Bronchial epithelial cell (primary cell): ENCODE measurements around the gene NFAT5. TPM values are rescaled to one million over a fixed set of nuclear protein-coding genes. Genes with fewer than 3 reads are reported as not detected.
A peak's percentile ranks its signal among the peaks of the same experiment; 100 is the strongest.

Experiments
- DNase-seq: peaks from one replicate; pipeline ENCODE4 v3.0.0-alpha.2; 2010; ENCODE audit warnings: low read depth
- FAIRE-seq: peaks from 2 replicates; lab custom pipeline; 2011; peaks lifted over from hg19 to GRCh38; lab: Jason Lieb, UNC
- H3K27me3 ChIP-seq: 2 replicates; pipeline ENCODE4 v1.5.1; 2011; ENCODE audit warnings: low read length; ENCODE audit not compliant: control insufficient read depth, insufficient read depth
- H3K36me3 ChIP-seq: 2 replicates; pipeline ENCODE4 v1.5.1; 2011; ENCODE audit warnings: low read length; ENCODE audit not compliant: control insufficient read depth, insufficient read depth
- H3K4me3 ChIP-seq: 2 replicates; pipeline ENCODE4 v1.5.1; 2011; ENCODE audit warnings: mild to moderate bottlenecking, low read depth, low read length, control low read depth
- total RNA-seq: library from RNA; depleted of rRNA; stranded (reverse); fragments of >200 nt; gene quantifications from 2 replicates; pipeline ENCODE4 v1.2.1, GENCODE V29; 2014
- TF ChIP-seq, protein P1 (sequence below): IDR thresholded peaks from 2 replicates; pipeline ENCODE4 v1.5.1; 2011; ENCODE audit warnings: mild to moderate bottlenecking, moderate library complexity, low read length, control low read depth, inconsistent platforms; ENCODE audit not compliant: insufficient read depth, severe bottlenecking

Gene NFAT5
- total RNA-seq, 1 donor from 2014 or later: 11.1 TPM

GRCh38 chr16:69712277-69712676 lies 146.5 kb downstream of the NFAT5 start:
- peak; percentile 68 for DNase-seq
- TF ChIP-seq, protein P1, sequence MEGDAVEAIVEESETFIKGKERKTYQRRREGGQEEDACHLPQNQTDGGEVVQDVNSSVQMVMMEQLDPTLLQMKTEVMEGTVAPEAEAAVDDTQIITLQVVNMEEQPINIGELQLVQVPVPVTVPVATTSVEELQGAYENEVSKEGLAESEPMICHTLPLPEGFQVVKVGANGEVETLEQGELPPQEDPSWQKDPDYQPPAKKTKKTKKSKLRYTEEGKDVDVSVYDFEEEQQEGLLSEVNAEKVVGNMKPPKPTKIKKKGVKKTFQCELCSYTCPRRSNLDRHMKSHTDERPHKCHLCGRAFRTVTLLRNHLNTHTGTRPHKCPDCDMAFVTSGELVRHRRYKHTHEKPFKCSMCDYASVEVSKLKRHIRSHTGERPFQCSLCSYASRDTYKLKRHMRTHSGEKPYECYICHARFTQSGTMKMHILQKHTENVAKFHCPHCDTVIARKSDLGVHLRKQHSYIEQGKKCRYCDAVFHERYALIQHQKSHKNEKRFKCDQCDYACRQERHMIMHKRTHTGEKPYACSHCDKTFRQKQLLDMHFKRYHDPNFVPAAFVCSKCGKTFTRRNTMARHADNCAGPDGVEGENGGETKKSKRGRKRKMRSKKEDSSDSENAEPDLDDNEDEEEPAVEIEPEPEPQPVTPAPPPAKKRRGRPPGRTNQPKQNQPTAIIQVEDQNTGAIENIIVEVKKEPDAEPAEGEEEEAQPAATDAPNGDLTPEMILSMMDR: no peak
- Histone ChIP-seq H3K27me3 (no peaks in the 10 kb centered on the region), H3K36me3 (peaks cover 6% of the 10 kb centered on the region), H3K4me3 (no peak overlapping the region)
- no peak for FAIRE-seq

- Histone ChIP-seq H3K27me3 (no peaks in the 10 kb centered on the region), H3K36me3 (peaks cover 8% of the 10 kb centered on the region), H3K4me3 (no peak overlapping the region)
- DNase-seq: no peak
- TF ChIP-seq, protein P1: no peak
- FAIRE-seq: no peak
These were observed 147.3 kb downstream of the NFAT5 start for GRCh38 chr16:69712914-69713581.

DNA sequence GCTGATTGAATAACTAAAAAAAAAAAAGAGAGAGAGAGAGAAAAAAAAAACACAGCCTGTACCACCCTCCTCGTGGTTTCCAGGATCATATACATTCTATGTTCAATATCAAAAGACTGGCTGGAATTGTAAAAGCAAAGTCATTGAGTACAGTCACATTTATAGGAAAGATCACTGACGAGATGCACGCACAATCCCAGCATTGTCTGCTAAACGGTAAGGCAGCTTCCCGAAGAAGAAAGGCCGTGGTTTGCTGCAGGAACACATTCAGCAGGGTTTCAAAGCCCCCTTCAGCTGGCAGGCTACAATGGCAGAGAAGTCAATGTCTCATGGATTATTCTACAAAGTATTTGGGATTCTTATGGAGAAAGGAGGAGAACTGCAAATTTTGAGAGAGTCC lies 151.3 kb downstream of the NFAT5 start:
- no peak for DNase-seq
- H3K27me3 ChIP-seq: no peaks in the 10 kb centered on the region
- FAIRE-seq: no peak
- no peak overlapping the region for H3K4me3 ChIP-seq
- H3K36me3 ChIP-seq: peaks cover 16% of the 10 kb centered on the region
- TF ChIP-seq, protein P1: no peak

DNA sequence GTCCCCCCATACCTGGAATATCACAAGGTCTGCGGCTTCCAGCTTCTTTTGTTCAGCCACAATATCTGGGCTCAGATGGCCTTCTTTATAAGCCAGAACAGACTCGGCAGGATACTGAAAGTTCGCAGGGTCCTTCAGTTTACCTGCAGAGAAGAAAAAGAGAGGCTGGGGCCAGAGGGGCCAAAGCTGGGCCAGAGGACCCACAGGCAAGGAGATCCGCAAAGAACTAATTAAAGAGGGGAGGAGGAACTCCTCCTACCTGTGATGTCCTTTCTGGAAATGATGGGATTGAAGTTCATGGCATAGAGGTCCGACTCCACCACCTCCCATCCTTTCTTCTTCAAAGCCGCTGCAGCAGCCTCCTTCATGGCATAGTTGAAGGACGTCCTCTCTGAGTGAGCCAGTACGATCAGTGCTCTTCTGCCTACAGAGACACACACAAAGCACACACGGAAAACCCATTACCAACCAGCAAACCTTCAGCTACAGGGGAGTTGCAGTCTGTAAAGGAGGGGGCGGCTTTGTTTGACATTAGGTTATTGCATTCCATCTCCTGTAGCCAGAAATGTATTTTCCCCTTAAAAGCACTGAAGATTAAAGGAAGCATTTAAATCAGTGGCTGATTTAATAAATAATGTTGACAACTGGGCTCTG lies 152.5 kb downstream of the NFAT5 start:
- FAIRE-seq (no peak), DNase-seq (no peak)
- TF ChIP-seq, protein P1: no peak
- Histone ChIP-seq H3K4me3 (no peak overlapping the region), H3K36me3 (peaks cover 16% of the 10 kb centered on the region), H3K27me3 (no peaks in the 10 kb centered on the region)

DNA sequence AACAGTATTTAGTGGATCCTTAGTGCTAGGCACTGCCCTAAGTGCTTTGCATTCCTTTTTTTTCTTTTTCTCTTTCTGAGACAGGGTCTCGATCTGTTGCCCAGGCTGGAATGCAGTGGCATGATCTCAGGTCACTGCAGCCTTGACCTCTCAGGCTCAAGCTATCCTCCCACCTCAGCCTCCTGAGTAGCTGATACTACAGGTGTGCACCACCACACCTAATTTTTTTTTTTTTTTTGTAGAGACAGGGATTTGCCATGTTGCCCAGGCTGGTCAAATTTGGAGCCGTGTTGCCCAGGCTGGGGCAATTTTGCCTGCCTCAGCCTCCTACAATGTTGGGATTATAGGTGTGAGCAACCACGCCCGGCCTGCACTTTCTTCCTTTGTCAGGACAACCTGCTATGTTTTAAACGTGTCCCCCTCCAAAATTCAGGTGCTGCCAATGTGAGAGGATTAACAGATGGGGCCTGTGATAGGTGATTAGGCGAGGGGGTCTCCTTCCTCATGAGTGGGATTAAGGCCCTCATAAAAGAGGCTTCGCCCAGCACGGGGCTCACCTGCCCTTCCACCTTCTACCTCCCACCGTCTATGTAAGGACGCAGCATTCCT lies 155.2 kb downstream of the NFAT5 start:
- Histone ChIP-seq H3K4me3 (no peak overlapping the region), H3K27me3 (no peaks in the 10 kb centered on the region), H3K36me3 (peaks cover 13% of the 10 kb centered on the region)
- DNase-seq: no peak
- no peak for FAIRE-seq
- TF ChIP-seq, protein P1: no peak
